Activated CD4-positive, alpha-beta T cell treated with anti-CD3 and anti-CD28 coated beads, Interleukin-2, amount 10 ng/mL, durations not matched to agents 7 days and 5 days (primary cell): Measurements from ENCODE around the gene PEX11G. TPM values are rescaled to one million over a fixed set of nuclear protein-coding genes. Genes with fewer than 3 reads are reported as not detected.

Experiments
- CTCF ChIA-PET: fragments of 350-600 bp; sonication (Branson Sonifier 250); formaldehyde crosslinking; loops from one replicate; lab custom pipeline; 2021; ENCODE audit warnings: antibody characterized with exemption; lab: Charles Lee
- POLR2A ChIA-PET: fragments of 350-600 bp; sonication (Branson Sonifier 250); formaldehyde crosslinking; loops from one replicate; lab custom pipeline; 2021; ENCODE audit warnings: antibody characterized with exemption; lab: Charles Lee
- DNase-seq: peaks from one replicate; pipeline ENCODE4 v3.0.0-alpha.2; 2020
- H3K27ac Mint-ChIP-seq: one replicate; pipeline ENCODE4 v1.8.0; 2021; ENCODE audit warnings: mild to moderate bottlenecking, moderate library complexity, mixed read lengths
- H3K27me3 Mint-ChIP-seq: one replicate; pipeline ENCODE4 v1.8.0; 2021; ENCODE audit warnings: mixed read lengths
- H3K36me3 Mint-ChIP-seq: one replicate; pipeline ENCODE4 v1.8.0; 2021; ENCODE audit warnings: low read depth, mixed read lengths
- H3K4me1 Mint-ChIP-seq: one replicate; pipeline ENCODE4 v1.8.0; 2021; ENCODE audit warnings: mixed read lengths
- H3K4me3 Mint-ChIP-seq: one replicate; pipeline ENCODE4 v1.8.0; 2021; ENCODE audit warnings: mild to moderate bottlenecking, moderate library complexity, mixed read lengths
- H3K9me3 Mint-ChIP-seq: one replicate; pipeline ENCODE4 v1.8.0; 2021; ENCODE audit warnings: mixed read lengths
- total RNA-seq, 2 experiments: library from RNA; stranded (reverse); gene quantifications; one replicate each; pipeline ENCODE4 v1.2.3, GENCODE V29; 2021

PEX11G gene
- total RNA-seq, 2 experiments from 2014 or later = 0.46 to 0.67 TPM

DNA sequence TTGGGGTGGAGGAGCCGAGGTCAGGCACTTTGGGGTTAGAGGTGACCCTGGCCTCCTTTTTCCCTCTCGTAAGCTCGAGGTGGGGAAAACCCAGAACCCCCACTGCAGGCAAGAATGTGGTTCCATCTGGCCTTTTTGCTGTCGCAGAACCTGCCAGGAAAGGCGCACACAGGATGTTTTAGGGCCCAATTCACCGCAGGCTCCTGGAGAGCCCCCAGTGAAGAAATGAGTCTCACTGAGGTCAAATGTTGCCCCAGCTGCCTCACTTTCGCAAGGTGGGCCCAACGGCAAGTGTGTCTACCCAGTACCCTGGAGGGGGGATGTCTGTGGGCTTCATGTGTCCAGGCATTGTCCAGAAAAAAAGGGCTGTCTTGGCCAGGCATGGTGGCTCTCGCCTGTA lies 61.8 kb downstream of the PEX11G start:
- Mint-ChIP-seq H3K27ac (no peak overlapping the region), H3K9me3 (no peaks in the 10 kb centered on the region), H3K4me1 (peaks cover 15% of the 10 kb centered on the region), H3K4me3 (no peak overlapping the region), H3K36me3 (peaks cover 31% of the 10 kb centered on the region), H3K27me3 (no peaks in the 10 kb centered on the region)
- DNase-seq = no peak
- ChIA-PET CTCF (interaction anchor here (1.0 kb wide), 1 partner anchor 94 kb away, joined by 3 read pairs; no protein-coding TSS in a partner anchor), POLR2A (no interaction called here)

Other genes with a start within 250 kb of the PEX11G start
- 1 to 10 TPM; 2.0 to 2.5 TPM for gene INSR, start 194.6 kb downstream of the PEX11G start, total RNA-seq
- gene ARHGEF18, start 140.1 kb downstream of the PEX11G start, total RNA-seq = 10 to 100 TPM; 78.3 to 88.2 TPM
- 1 to 10 TPM; 6.5 to 6.7 TPM for gene ZNF358, start 27.1 kb upstream of the PEX11G start, total RNA-seq
- 10 to 100 TPM; 13.2 to 14.8 TPM for gene MCOLN1, start 33.6 kb upstream of the PEX11G start, total RNA-seq
- 100 to 1,000 TPM; 117 to 126 TPM for gene PNPLA6, start 46.7 kb upstream of the PEX11G start, total RNA-seq
- under 1 TPM; 0.21 to 0.57 TPM for gene CAMSAP3, start 106.8 kb upstream of the PEX11G start, total RNA-seq
- 10 to 100 TPM; 46.0 to 50.0 TPM for gene XAB2, start 140.5 kb upstream of the PEX11G start, total RNA-seq
- gene PET100, start 140.8 kb upstream of the PEX11G start, total RNA-seq = 100 to 1,000 TPM; 108 to 169 TPM
- 1 to 10 TPM in 1 of 2 experiments, under 1 TPM in 1; 0.82 to 1.2 TPM for gene PCP2, start 144.7 kb upstream of the PEX11G start, total RNA-seq
- gene STXBP2, start 148.1 kb upstream of the PEX11G start, total RNA-seq = 100 to 1,000 TPM; 131 to 158 TPM
- not detected for gene RETN, start 180.0 kb upstream of the PEX11G start, total RNA-seq
- not detected for gene MCEMP1, start 188.1 kb upstream of the PEX11G start, total RNA-seq
- gene TRAPPC5, start 191.8 kb upstream of the PEX11G start, total RNA-seq = 100 to 1,000 TPM; 105 to 106 TPM
- under 1 TPM; 0.23 to 0.30 TPM for gene FCER2, start 213.1 kb upstream of the PEX11G start, total RNA-seq
- gene CLEC4G, start 243.1 kb upstream of the PEX11G start, total RNA-seq = not detected